HL-60 (cell line): Measurements from ENCODE around the gene IL31RA.

ENCODE experiments used
- DNase-seq, 2 experiments: peaks; one replicate each; pipeline ENCODE4 v3.0.0-alpha.2; 2010 to 2020; ENCODE audit warnings: low read depth in 1 of 2, low spot score in 1 of 2
- H3K27ac ChIP-seq: fragments of 250-450 bp; sonication (Bioruptor Pico); replicated peaks from 2 replicates; pipeline ENCODE4 v1.5.1; 2020; ENCODE audit warnings: mild to moderate bottlenecking, moderate library complexity
- H3K27me3 ChIP-seq: fragments of 250-450 bp; sonication (Bioruptor Pico); 2 replicates; pipeline ENCODE4 v1.5.1; 2021; ENCODE audit warnings: mild to moderate bottlenecking, moderate library complexity; ENCODE audit not compliant: insufficient read depth, poor library complexity, severe bottlenecking
- H3K4me3 ChIP-seq: replicated peaks from 2 replicates; pipeline ENCODE4 v1.5.1; 2011; ENCODE audit warnings: mild to moderate bottlenecking, control low read depth, low read length; ENCODE audit not compliant: insufficient read depth
- CTCF ChIP-seq: IDR thresholded peaks from one replicate; pipeline ENCODE4 v1.5.1; 2011; ENCODE audit warnings: low read length, control low read depth, inconsistent platforms; ENCODE audit not compliant: insufficient read depth
- GABPA ChIP-seq: IDR thresholded peaks from 2 replicates; pipeline ENCODE4 v1.6.1; 2012; ENCODE audit warnings: low read depth
- POLR2AphosphoS5 ChIP-seq: IDR thresholded peaks from 2 replicates; pipeline ENCODE4 v1.6.1; 2012; ENCODE audit warnings: low read depth
- REST ChIP-seq: IDR thresholded peaks from 2 replicates; pipeline ENCODE4 v1.6.1; 2012; ENCODE audit warnings: low read depth; ENCODE audit not compliant: insufficient replicate concordance
- SPI1 ChIP-seq: IDR thresholded peaks from 2 replicates; pipeline ENCODE4 v1.6.1; 2012; ENCODE audit warnings: low read depth, mild to moderate bottlenecking, borderline replicate concordance

The IL31RA gene

GRCh38 chr5:55877655-55878054, 26.5 kb downstream of the IL31RA start:
- H3K4me3 ChIP-seq = no peak overlapping the region
- DNase-seq = no peak
- H3K27me3 ChIP-seq = no peaks in the 10 kb centered on the region
- TF ChIP-seq POLR2AphosphoS5 (no peak), GABPA (no peak), REST (no peak), SPI1 (no peak), CTCF (no peak)
- H3K27ac ChIP-seq = no peak overlapping the region

GRCh38 chr5:55880453-55880852, 29.3 kb downstream of the IL31RA start:
- no peak for DNase-seq
- Histone ChIP-seq H3K27me3 (no peaks in the 10 kb centered on the region), H3K4me3 (no peak overlapping the region), H3K27ac (no peak overlapping the region)
- TF ChIP-seq GABPA (no peak), REST (no peak), POLR2AphosphoS5 (no peak), CTCF (no peak), SPI1 (no peak)

- Histone ChIP-seq H3K27ac (no peak overlapping the region), H3K4me3 (no peak overlapping the region), H3K27me3 (no peaks in the 10 kb centered on the region)
- no peak for TF ChIP-seq GABPA
- no peak for TF ChIP-seq SPI1
- TF ChIP-seq REST = no peak
- no peak for TF ChIP-seq POLR2AphosphoS5
- no peak for TF ChIP-seq CTCF
- DNase-seq = no peak
Observed at GRCh38 chr5:55885359-55885758, 34.2 kb downstream of the IL31RA start.
